ENCODE measurements around the gene ANKRD30A.
"Not testable (repeated sequence)": the region's sequence is repeated elsewhere in the genome, so short reads cannot be mapped to it uniquely, and the experiment has no call there.

ANKRD30A gene, protein sequence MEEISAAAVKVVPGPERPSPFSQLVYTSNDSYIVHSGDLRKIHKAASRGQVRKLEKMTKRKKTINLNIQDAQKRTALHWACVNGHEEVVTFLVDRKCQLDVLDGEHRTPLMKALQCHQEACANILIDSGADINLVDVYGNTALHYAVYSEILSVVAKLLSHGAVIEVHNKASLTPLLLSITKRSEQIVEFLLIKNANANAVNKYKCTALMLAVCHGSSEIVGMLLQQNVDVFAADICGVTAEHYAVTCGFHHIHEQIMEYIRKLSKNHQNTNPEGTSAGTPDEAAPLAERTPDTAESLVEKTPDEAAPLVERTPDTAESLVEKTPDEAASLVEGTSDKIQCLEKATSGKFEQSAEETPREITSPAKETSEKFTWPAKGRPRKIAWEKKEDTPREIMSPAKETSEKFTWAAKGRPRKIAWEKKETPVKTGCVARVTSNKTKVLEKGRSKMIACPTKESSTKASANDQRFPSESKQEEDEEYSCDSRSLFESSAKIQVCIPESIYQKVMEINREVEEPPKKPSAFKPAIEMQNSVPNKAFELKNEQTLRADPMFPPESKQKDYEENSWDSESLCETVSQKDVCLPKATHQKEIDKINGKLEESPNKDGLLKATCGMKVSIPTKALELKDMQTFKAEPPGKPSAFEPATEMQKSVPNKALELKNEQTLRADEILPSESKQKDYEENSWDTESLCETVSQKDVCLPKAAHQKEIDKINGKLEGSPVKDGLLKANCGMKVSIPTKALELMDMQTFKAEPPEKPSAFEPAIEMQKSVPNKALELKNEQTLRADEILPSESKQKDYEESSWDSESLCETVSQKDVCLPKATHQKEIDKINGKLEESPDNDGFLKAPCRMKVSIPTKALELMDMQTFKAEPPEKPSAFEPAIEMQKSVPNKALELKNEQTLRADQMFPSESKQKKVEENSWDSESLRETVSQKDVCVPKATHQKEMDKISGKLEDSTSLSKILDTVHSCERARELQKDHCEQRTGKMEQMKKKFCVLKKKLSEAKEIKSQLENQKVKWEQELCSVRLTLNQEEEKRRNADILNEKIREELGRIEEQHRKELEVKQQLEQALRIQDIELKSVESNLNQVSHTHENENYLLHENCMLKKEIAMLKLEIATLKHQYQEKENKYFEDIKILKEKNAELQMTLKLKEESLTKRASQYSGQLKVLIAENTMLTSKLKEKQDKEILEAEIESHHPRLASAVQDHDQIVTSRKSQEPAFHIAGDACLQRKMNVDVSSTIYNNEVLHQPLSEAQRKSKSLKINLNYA (N-terminal part only)

DNA sequence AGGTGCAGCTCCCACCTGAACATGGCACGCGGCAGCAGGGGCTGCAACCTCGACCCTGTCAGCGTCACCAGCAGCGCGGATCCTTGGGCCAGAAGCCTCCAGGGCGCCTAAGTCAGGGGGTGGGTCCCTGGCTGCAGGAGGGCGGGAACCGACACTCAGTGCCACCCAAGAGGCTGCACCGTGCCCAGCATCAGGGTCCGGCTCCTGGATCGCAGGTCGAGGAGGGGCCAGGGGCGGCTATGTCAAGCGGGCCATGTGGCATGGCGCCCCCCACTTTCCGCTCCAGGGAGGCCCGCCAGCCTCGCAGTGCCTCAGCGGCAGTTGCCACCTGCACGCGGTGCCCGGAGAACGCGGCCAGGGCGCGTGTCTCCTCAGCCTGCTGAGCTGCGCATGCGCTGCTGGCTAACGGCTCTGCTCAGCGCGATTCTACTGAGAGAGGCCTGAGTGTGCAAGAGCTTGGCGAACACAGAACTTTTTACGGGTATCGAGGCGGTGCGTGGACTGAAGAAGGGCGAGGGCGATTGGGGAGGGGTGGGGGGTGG lies at the start of gene ANKRD30A:
Gene ANKRD30A, plus strand, starts transcription at position 408 of the 542 bp plus-strand sequence. CDS start 190 bp downstream, outside the sequence.
- DNase-seq (ENCODE audit: low read depth), result no peak
- TF ChIP-seq, protein P1, sequence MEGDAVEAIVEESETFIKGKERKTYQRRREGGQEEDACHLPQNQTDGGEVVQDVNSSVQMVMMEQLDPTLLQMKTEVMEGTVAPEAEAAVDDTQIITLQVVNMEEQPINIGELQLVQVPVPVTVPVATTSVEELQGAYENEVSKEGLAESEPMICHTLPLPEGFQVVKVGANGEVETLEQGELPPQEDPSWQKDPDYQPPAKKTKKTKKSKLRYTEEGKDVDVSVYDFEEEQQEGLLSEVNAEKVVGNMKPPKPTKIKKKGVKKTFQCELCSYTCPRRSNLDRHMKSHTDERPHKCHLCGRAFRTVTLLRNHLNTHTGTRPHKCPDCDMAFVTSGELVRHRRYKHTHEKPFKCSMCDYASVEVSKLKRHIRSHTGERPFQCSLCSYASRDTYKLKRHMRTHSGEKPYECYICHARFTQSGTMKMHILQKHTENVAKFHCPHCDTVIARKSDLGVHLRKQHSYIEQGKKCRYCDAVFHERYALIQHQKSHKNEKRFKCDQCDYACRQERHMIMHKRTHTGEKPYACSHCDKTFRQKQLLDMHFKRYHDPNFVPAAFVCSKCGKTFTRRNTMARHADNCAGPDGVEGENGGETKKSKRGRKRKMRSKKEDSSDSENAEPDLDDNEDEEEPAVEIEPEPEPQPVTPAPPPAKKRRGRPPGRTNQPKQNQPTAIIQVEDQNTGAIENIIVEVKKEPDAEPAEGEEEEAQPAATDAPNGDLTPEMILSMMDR (IDR thresholded peaks at IDR 0.05; ENCODE audit: low read depth, low read length, missing control alignments), result no peak
- in situ Hi-C loops (cut with HindIII; ENCODE audit: low sequenced_read_pairs), result no loop called here
- no peak within 1 kb of the TSS for H3K4me3 ChIP-seq (ENCODE audit: low read depth, low read length)

DNA sequence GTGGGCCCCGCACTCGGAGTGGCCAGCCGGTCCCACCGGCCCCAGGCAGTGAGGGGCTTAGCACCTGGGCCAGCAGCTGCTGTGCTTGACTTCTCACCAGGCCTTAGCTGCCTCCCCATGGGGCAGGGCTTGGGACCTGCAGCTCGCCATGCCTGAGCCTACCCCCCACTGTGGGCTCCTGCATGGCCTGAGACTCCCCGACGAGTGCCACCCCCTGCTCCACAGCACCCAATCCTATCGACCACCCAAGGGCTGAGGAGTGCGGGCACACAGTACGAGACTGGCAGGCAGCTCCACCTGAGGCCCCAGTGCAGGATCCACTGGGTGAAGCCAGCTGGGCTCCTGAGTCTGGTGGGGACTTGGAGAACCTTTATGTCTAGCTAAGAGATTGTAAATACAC lies 49.3 kb upstream of the ANKRD30A start:
- H3K4me3 ChIP-seq (ENCODE audit: low read depth, low read length); DNase-seq (ENCODE audit: low read depth); in situ Hi-C loops (cut with HindIII; ENCODE audit: low sequenced_read_pairs): not testable (repeated sequence)

DNA sequence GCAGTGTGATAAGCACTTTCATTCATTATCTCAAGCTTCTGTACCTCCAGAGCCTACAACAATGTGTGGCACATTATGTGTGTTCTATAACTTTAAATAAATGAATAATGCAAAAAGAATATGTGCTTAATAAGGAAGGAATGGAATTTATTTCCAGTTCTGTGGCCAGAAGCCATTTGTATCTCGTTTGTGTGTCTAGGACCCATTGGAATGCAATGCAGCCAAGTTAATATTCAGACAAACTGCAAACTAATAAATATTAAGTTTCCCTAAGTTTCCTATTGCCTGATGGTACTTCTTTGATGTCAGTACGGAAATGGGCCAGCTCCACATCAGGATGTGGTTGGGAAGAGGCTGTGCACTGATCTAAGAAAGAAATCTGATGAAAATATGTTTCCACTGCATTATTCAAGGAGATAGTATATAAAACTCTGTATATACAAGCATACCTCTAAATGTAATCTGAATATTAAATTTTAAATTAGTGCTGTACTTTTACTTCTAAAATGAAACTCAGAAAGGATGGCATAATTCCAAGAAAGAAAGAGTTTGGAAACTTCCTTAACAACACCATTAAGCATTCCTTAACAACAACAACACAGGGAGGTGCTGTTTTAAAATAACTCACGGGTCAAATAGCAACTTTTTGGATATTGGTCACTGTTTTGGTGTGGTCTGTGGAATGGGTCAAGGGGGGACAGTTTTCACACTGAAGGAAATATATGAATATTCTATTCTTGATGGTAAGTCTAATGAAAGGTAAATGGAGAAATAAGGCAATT lies 29.4 kb upstream of the ANKRD30A start:
- TF ChIP-seq, protein P1 (IDR thresholded peaks at IDR 0.05; ENCODE audit: low read depth, low read length, missing control alignments), result no peak
- DNase-seq (ENCODE audit: low read depth), result no peak
- no peak overlapping the region for H3K4me3 ChIP-seq (ENCODE audit: low read depth, low read length)
- in situ Hi-C loops (cut with HindIII; ENCODE audit: low sequenced_read_pairs), result no loop called here

DNA sequence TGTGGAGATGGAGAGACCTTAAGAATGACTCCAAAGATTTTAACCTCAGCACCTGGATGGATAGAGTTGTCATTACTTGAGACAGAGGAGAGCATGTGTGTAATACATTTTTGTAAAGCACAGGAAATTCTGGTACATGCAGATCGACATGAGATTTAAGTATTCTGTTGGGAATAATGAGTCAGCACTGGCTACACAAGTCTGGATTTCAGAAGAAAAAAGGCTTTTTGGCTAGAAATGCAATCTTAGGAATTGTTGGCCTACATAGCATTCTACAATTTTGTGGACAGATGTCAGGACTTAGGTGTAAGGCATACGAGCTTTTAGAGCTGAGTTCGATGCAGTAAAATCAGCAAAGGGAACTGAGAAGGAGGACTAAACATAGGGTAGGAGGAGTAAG lies 24.1 kb upstream of the ANKRD30A start:
- TF ChIP-seq, protein P1 (IDR thresholded peaks at IDR 0.05; ENCODE audit: low read depth, low read length, missing control alignments), result no peak
- DNase-seq (ENCODE audit: low read depth), result no peak
- in situ Hi-C loops (cut with HindIII; ENCODE audit: low sequenced_read_pairs), result no loop called here
- no peak overlapping the region for H3K4me3 ChIP-seq (ENCODE audit: low read depth, low read length)

DNA sequence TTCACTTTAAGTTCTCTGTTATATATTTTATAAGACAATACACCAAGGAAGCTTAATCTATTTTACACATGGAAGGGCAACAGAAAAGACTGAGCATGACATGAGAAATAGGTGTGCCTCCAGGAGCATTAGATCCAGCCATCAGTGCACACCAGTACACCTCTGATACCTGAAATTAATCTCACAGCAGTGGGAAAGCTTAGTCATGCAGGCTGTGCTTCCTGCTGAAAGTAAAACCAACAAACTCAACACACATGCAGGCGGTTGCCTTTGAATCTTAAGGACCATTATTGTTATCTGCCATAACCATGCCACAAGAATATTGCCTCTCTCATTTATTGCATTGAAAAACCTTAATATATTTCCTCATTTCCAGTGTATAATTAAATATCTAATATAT lies 16.4 kb upstream of the ANKRD30A start:
- in situ Hi-C loops (cut with HindIII; ENCODE audit: low sequenced_read_pairs), result no loop called here
- TF ChIP-seq, protein P1 (IDR thresholded peaks at IDR 0.05; ENCODE audit: low read depth, low read length, missing control alignments), result no peak
- no peak for DNase-seq (ENCODE audit: low read depth)

DNA sequence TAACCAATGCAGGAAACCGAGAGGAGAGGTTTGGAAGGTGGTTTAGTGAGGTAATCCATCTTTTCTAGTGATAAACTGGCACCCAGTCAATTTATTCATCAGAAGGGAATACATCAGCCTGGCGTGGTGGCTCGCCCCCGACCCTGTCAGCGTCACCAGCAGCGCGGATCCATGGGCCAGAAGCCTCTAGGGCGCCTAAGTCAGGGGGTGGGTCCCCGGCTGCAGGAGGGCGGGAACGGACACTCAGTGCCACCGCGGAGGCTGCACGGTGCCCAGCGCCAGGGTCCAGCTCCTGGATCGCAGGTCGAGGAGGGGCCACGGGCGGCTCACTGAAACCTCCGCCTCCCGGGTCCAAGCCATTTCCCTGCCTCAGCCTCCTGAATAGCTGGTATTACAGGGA lies 866 bp upstream of the ANKRD30A start:
- TF ChIP-seq, protein P1 (IDR thresholded peaks at IDR 0.05; ENCODE audit: low read depth, low read length, missing control alignments), result no peak
- in situ Hi-C loops (cut with HindIII; ENCODE audit: low sequenced_read_pairs), result no loop called here
- H3K4me3 ChIP-seq (ENCODE audit: low read depth, low read length), result no peak overlapping the region
- DNase-seq (ENCODE audit: low read depth), result no peak

More for the DNA sequence above, 16.4 kb upstream of the ANKRD30A start:
- H3K4me3 ChIP-seq (ENCODE audit: low read depth, low read length), result no peak overlapping the region
